Effector memory CD4-positive, alpha-beta T cell (primary cell): ENCODE data around the gene ALG9.

ENCODE experiments used
- DNase-seq, 3 donors: peaks; one replicate each; pipeline ENCODE4 v3.0.0-alpha.2; 2020
- H3K27ac ChIP-seq: 2 replicates; pipeline ENCODE4 v1.7.0; 2013; ENCODE audit warnings: mild to moderate bottlenecking, low read length, moderate library complexity; ENCODE audit not compliant: insufficient read depth, poor library complexity, severe bottlenecking
- H3K27me3 ChIP-seq: replicated peaks from 2 replicates; pipeline ENCODE4 v1.7.0; 2013; ENCODE audit warnings: mild to moderate bottlenecking, low read length; ENCODE audit not compliant: insufficient read depth, control insufficient read depth, poor library complexity, severe bottlenecking
- H3K36me3 ChIP-seq: 2 replicates; pipeline ENCODE4 v1.7.0; 2013; ENCODE audit warnings: mild to moderate bottlenecking, low read length, moderate library complexity; ENCODE audit not compliant: control insufficient read depth, insufficient read depth
- H3K4me1 ChIP-seq: 2 replicates; pipeline ENCODE4 v1.7.0; 2013; ENCODE audit warnings: low read length, mild to moderate bottlenecking; ENCODE audit not compliant: control insufficient read depth, insufficient read depth, poor library complexity, severe bottlenecking
- H3K4me3 ChIP-seq: 2 replicates; pipeline ENCODE4 v1.7.0; 2013; ENCODE audit warnings: low read length, low read depth, mild to moderate bottlenecking; ENCODE audit not compliant: insufficient read depth, poor library complexity, severe bottlenecking
- H3K9me3 ChIP-seq: 2 replicates; pipeline ENCODE4 v1.7.0; 2013; ENCODE audit warnings: mild to moderate bottlenecking, low read length, moderate library complexity; ENCODE audit not compliant: control insufficient read depth

The ALG9 gene

GRCh38 chr11:111801135-111801534 is 70.2 kb downstream of the ALG9 start:
- no peak for DNase-seq
- Histone ChIP-seq H3K27ac (no peak overlapping the region), H3K36me3 (peaks cover 27% of the 10 kb centered on the region), H3K27me3 (no peaks in the 10 kb centered on the region), H3K4me1 (no peaks in the 10 kb centered on the region), H3K4me3 (no peak overlapping the region), H3K9me3 (no peaks in the 10 kb centered on the region)

DNA sequence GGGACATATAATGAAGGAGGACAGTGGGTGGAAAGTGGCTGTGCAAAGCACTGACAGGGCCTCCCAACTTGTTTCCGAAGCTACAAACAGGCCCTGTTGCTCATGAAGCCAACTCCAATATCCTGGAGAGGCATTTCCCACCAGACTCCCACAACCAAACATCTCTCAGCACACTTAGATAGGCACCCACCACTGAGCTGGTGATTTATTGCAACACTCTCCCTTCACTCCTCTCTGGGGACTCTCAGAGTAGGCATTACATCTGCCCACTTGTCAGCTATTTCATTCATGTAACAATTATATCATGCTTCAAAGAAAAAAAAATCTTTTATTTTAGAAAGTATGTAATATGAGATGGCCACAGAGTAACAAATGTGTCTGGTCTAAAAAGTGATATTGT is 73.1 kb downstream of the ALG9 start:
- peaks cover 13% of the 10 kb centered on the region for H3K36me3 ChIP-seq
- no peak overlapping the region for H3K4me3 ChIP-seq
- no peaks in the 10 kb centered on the region for H3K9me3 ChIP-seq
- no peaks in the 10 kb centered on the region for H3K27me3 ChIP-seq
- DNase-seq: no peak
- H3K27ac ChIP-seq: no peak overlapping the region
- no peaks in the 10 kb centered on the region for H3K4me1 ChIP-seq

- no peaks in the 10 kb centered on the region for H3K27me3 ChIP-seq
- H3K4me1 ChIP-seq: no peaks in the 10 kb centered on the region
- H3K4me3 ChIP-seq: no peak overlapping the region
- H3K9me3 ChIP-seq: no peaks in the 10 kb centered on the region
- DNase-seq: no peak
- H3K27ac ChIP-seq: no peak overlapping the region
- H3K36me3 ChIP-seq: peaks cover 6% of the 10 kb centered on the region
Observed at GRCh38 chr11:111797145-111797581, 74.2 kb downstream of the ALG9 start.

GRCh38 chr11:111796696-111797095 is 74.7 kb downstream of the ALG9 start:
- DNase-seq: no peak
- Histone ChIP-seq H3K36me3 (peaks cover 6% of the 10 kb centered on the region), H3K9me3 (no peaks in the 10 kb centered on the region), H3K4me3 (no peak overlapping the region), H3K27ac (no peak overlapping the region), H3K27me3 (no peaks in the 10 kb centered on the region), H3K4me1 (no peaks in the 10 kb centered on the region)

GRCh38 chr11:111795334-111795985 is 75.9 kb downstream of the ALG9 start:
- no peak for DNase-seq
- H3K27ac ChIP-seq: no peak overlapping the region
- no peaks in the 10 kb centered on the region for H3K4me1 ChIP-seq
- no peaks in the 10 kb centered on the region for H3K9me3 ChIP-seq
- H3K36me3 ChIP-seq: peaks cover 6% of the 10 kb centered on the region
- H3K27me3 ChIP-seq: no peaks in the 10 kb centered on the region
- no peak overlapping the region for H3K4me3 ChIP-seq

GRCh38 chr11:111793863-111794262 is 77.5 kb downstream of the ALG9 start:
- Histone ChIP-seq H3K4me1 (no peaks in the 10 kb centered on the region), H3K36me3 (peaks cover 6% of the 10 kb centered on the region), H3K27me3 (no peaks in the 10 kb centered on the region), H3K4me3 (no peak overlapping the region), H3K27ac (no peak overlapping the region), H3K9me3 (no peaks in the 10 kb centered on the region)
- no peak for DNase-seq

DNA sequence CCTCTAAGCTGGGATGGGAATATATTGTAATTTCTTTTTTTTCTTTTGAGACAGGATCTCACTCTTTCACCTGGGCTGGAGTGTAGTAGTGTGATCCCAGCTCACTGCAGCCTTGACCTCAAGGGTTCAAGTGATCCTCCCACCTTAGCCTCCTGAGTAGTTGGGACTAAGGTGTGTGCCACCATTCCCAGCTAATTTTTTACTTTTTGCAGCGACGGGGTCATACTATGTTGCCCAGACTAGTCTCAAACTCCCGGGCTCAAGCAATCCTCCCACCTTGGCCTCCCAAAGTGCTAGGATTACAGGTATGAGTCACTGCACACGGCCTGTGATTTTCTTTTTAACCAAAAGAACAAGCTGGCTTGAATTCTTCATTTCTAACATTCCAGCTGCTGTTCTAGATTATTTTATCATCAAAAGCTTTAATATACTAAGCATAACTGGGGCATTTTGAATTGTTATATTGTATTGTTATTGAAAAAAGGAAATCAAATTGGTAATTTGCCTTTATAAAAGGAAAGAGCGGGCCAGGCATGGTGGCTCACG is 78.4 kb downstream of the ALG9 start:
- H3K4me1 ChIP-seq: no peaks in the 10 kb centered on the region
- H3K27ac ChIP-seq: no peak overlapping the region
- no peaks in the 10 kb centered on the region for H3K9me3 ChIP-seq
- peaks cover 6% of the 10 kb centered on the region for H3K36me3 ChIP-seq
- no peaks in the 10 kb centered on the region for H3K27me3 ChIP-seq
- DNase-seq: no peak
- no peak overlapping the region for H3K4me3 ChIP-seq

- Histone ChIP-seq H3K36me3 (peaks cover 6% of the 10 kb centered on the region), H3K27ac (no peak overlapping the region), H3K9me3 (no peaks in the 10 kb centered on the region), H3K4me3 (no peak overlapping the region), H3K27me3 (no peaks in the 10 kb centered on the region), H3K4me1 (no peaks in the 10 kb centered on the region)
- DNase-seq: no peak
Observed at GRCh38 chr11:111792314-111792713, 79.1 kb downstream of the ALG9 start.

DNA sequence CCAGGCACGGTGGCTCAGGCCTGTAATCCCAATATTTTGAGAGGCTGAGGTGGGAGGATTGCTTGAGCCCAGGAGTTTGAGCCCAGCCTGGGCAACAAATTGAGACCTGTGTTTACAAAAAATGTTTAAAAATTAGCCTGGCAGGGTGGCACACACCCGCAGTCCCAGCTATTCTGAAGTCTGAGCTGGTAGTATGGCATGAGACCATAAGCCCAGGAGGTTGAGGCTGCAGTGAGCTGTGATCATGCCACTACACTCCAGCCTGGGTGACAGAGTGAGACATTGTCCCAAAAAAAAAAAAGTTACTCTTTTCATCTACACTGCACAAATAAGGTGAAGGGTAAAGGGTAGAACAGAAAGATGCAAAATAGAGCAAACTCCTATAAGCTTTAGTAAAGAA is 82.9 kb downstream of the ALG9 start:
- Histone ChIP-seq H3K4me3 (no peak overlapping the region), H3K9me3 (no peaks in the 10 kb centered on the region), H3K27me3 (no peaks in the 10 kb centered on the region), H3K36me3 (peaks cover 14% of the 10 kb centered on the region), H3K27ac (no peak overlapping the region), H3K4me1 (no peaks in the 10 kb centered on the region)
- DNase-seq: no peak

GRCh38 chr11:111788051-111788450 is 83.3 kb downstream of the ALG9 start:
- H3K9me3 ChIP-seq: no peaks in the 10 kb centered on the region
- H3K27me3 ChIP-seq: no peaks in the 10 kb centered on the region
- H3K27ac ChIP-seq: no peak overlapping the region
- no peak overlapping the region for H3K4me3 ChIP-seq
- H3K4me1 ChIP-seq: no peaks in the 10 kb centered on the region
- peaks cover 14% of the 10 kb centered on the region for H3K36me3 ChIP-seq
- DNase-seq: no peak
